ENCODE measurements around the gene SPC25. TPM values are rescaled to one million over a fixed set of nuclear protein-coding genes. Genes with fewer than 3 reads are reported as not detected.
"Not testable (repeated sequence)": the region's sequence is repeated elsewhere in the genome, so short reads cannot be mapped to it uniquely, and the experiment has no call there.

The SPC25 gene
- total RNA-seq, 1 experiment from 2014 or later: 3.5 TPM

GRCh38 chr2:168874368-168875054, 15.7 kb downstream of the SPC25 start:
- CTCF ChIA-PET: interaction anchor here (0.6 to 0.9 kb wide), 3 partner anchors 16 to 720 kb away, joined by 3 to 7 read pairs (median 3); partner anchors contain the start of gene SPC25
- no peaks in the 10 kb centered on the region for H3K27me3 Mint-ChIP-seq (ENCODE audit: insufficient read depth, unreplicated experiment)
- BruUV-seq (replicated peaks): no TSS peak
- intact Hi-C loops (cut with micrococcal nuclease): no loop called here
- no peak overlapping the region for H3K27ac Mint-ChIP-seq (ENCODE audit: low read depth, unreplicated experiment)
- POLR2A ChIA-PET: interaction anchor here (0.5 kb wide), 1 partner anchor 28 kb away, joined by 4 read pairs; no protein-coding TSS in a partner anchor
- peaks cover 6% of the 10 kb centered on the region for H3K4me1 Mint-ChIP-seq (ENCODE audit: insufficient read depth, unreplicated experiment)
- no peaks in the 10 kb centered on the region for H3K9me3 Mint-ChIP-seq (ENCODE audit: unreplicated experiment)
- peaks cover 4% of the 10 kb centered on the region for H3K36me3 Mint-ChIP-seq (ENCODE audit: insufficient read depth, unreplicated experiment)
- no peak overlapping the region for H3K4me3 Mint-ChIP-seq (ENCODE audit: unreplicated experiment)
- DNase-seq (ENCODE audit: unreplicated experiment): no peak
- TF ChIP-seq, protein P1, sequence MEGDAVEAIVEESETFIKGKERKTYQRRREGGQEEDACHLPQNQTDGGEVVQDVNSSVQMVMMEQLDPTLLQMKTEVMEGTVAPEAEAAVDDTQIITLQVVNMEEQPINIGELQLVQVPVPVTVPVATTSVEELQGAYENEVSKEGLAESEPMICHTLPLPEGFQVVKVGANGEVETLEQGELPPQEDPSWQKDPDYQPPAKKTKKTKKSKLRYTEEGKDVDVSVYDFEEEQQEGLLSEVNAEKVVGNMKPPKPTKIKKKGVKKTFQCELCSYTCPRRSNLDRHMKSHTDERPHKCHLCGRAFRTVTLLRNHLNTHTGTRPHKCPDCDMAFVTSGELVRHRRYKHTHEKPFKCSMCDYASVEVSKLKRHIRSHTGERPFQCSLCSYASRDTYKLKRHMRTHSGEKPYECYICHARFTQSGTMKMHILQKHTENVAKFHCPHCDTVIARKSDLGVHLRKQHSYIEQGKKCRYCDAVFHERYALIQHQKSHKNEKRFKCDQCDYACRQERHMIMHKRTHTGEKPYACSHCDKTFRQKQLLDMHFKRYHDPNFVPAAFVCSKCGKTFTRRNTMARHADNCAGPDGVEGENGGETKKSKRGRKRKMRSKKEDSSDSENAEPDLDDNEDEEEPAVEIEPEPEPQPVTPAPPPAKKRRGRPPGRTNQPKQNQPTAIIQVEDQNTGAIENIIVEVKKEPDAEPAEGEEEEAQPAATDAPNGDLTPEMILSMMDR (IDR thresholded peaks at IDR 0.05; ENCODE audit: unreplicated experiment): no peak

- H3K27me3 Mint-ChIP-seq (ENCODE audit: insufficient read depth, unreplicated experiment); H3K4me1 Mint-ChIP-seq (ENCODE audit: insufficient read depth, unreplicated experiment); POLR2A ChIA-PET; BruUV-seq (replicated peaks); H3K27ac Mint-ChIP-seq (ENCODE audit: low read depth, unreplicated experiment); intact Hi-C loops (cut with micrococcal nuclease); H3K36me3 Mint-ChIP-seq (ENCODE audit: insufficient read depth, unreplicated experiment); DNase-seq (ENCODE audit: unreplicated experiment); H3K4me3 Mint-ChIP-seq (ENCODE audit: unreplicated experiment); H3K9me3 Mint-ChIP-seq (ENCODE audit: unreplicated experiment); CTCF ChIA-PET: not testable (repeated sequence)
Observed at GRCh38 chr2:168870824-168871223, 19.4 kb downstream of the SPC25 start.

GRCh38 chr2:168870369-168870768, 19.9 kb downstream of the SPC25 start:
- H3K9me3 Mint-ChIP-seq (ENCODE audit: unreplicated experiment); H3K27me3 Mint-ChIP-seq (ENCODE audit: insufficient read depth, unreplicated experiment); intact Hi-C loops (cut with micrococcal nuclease); H3K27ac Mint-ChIP-seq (ENCODE audit: low read depth, unreplicated experiment); CTCF ChIA-PET; DNase-seq (ENCODE audit: unreplicated experiment); POLR2A ChIA-PET; H3K36me3 Mint-ChIP-seq (ENCODE audit: insufficient read depth, unreplicated experiment); H3K4me3 Mint-ChIP-seq (ENCODE audit: unreplicated experiment); H3K4me1 Mint-ChIP-seq (ENCODE audit: insufficient read depth, unreplicated experiment); BruUV-seq (replicated peaks): not testable (repeated sequence)

- H3K36me3 Mint-ChIP-seq (ENCODE audit: insufficient read depth, unreplicated experiment); BruUV-seq (replicated peaks); POLR2A ChIA-PET: not testable (repeated sequence)
Observed at GRCh38 chr2:168867164-168867563, 23.1 kb downstream of the SPC25 start.

GRCh38 chr2:168858146-168858545, 32.1 kb downstream of the SPC25 start:
- CTCF ChIA-PET: no interaction called here
- intact Hi-C loops (cut with micrococcal nuclease): no loop called here
- POLR2A ChIA-PET: no interaction called here
- H3K9me3 Mint-ChIP-seq (ENCODE audit: unreplicated experiment): no peaks in the 10 kb centered on the region
- BruUV-seq (replicated peaks): no TSS peak
- no peaks in the 10 kb centered on the region for H3K36me3 Mint-ChIP-seq (ENCODE audit: insufficient read depth, unreplicated experiment)
- TF ChIP-seq, protein P1 (IDR thresholded peaks at IDR 0.05; ENCODE audit: unreplicated experiment): no peak
- H3K27me3 Mint-ChIP-seq (ENCODE audit: insufficient read depth, unreplicated experiment): no peaks in the 10 kb centered on the region
- H3K27ac Mint-ChIP-seq (ENCODE audit: low read depth, unreplicated experiment): no peak overlapping the region
- no peak for DNase-seq (ENCODE audit: unreplicated experiment)
- no peaks in the 10 kb centered on the region for H3K4me1 Mint-ChIP-seq (ENCODE audit: insufficient read depth, unreplicated experiment)
- H3K4me3 Mint-ChIP-seq (ENCODE audit: unreplicated experiment): no peak overlapping the region

More at GRCh38 chr2:168867164-168867563, 23.1 kb downstream of the SPC25 start:
- H3K4me1 Mint-ChIP-seq (ENCODE audit: insufficient read depth, unreplicated experiment); intact Hi-C loops (cut with micrococcal nuclease); DNase-seq (ENCODE audit: unreplicated experiment); H3K27me3 Mint-ChIP-seq (ENCODE audit: insufficient read depth, unreplicated experiment); H3K9me3 Mint-ChIP-seq (ENCODE audit: unreplicated experiment); H3K27ac Mint-ChIP-seq (ENCODE audit: low read depth, unreplicated experiment); H3K4me3 Mint-ChIP-seq (ENCODE audit: unreplicated experiment); CTCF ChIA-PET: not testable (repeated sequence)
